Uterus (tissue), 4 donors: ENCODE data around the gene JUP. TPM values are rescaled to one million over a fixed set of nuclear protein-coding genes. Genes with fewer than 3 reads are reported as not detected.
"Not testable (repeated sequence)": the region's sequence is repeated elsewhere in the genome, so short reads cannot be mapped to it uniquely, and the experiment has no call there.

Source experiments
- DNase-seq, 2 donors: peaks; one replicate each; pipeline ENCODE4 v3.0.0-alpha.2; 2019 to 2020
- H3K27ac ChIP-seq, 2 donors: fragments of 200-600 bp; sonication (generic); 1 replicate in 1 of 2; 2 replicates in 1 of 2; pipeline ENCODE4 v1.5.1; 2016 to 2018
- H3K27me3 ChIP-seq, 2 donors: fragments of 200-600 bp; sonication (generic); one replicate each; pipeline ENCODE4 v1.5.1; 2018 to 2019; ENCODE audit warnings: control low read depth in 1 of 2
- H3K36me3 ChIP-seq, 2 donors: fragments of 200-600 bp; sonication (generic); one replicate each; pipeline ENCODE4 v1.5.1; 2019; ENCODE audit warnings: control low read depth in 1 of 2
- H3K4me1 ChIP-seq, 2 donors: fragments of 200-600 bp; sonication (generic); one replicate each; pipeline ENCODE4 v1.5.1; 2018 to 2019; ENCODE audit warnings: control low read depth in 1 of 2
- H3K4me3 ChIP-seq, 2 donors: fragments of 200-600 bp; sonication (generic); 1 replicate in 1 of 2; 2 replicates in 1 of 2; pipeline ENCODE4 v1.5.1; 2018 to 2019; ENCODE audit warnings: mild to moderate bottlenecking in 1 of 2
- H3K9me3 ChIP-seq, 2 donors: fragments of 200-600 bp; sonication (generic); one replicate each; pipeline ENCODE4 v1.5.1; 2019; ENCODE audit warnings: control low read depth in 1 of 2
- POLR2A ChIP-seq, 2 donors: fragments of 450-650 bp; IDR thresholded peaks; one replicate each; pipeline ENCODE4 v1.6.1; 2016; ENCODE audit warnings: antibody characterized with exemption in 2 of 2, mild to moderate bottlenecking in 1 of 2, moderate library complexity in 1 of 2
- intact Hi-C: fragments of 100-400 bp; cut with DNase I; formaldehyde crosslinking; loops from one replicate; pipeline ENCODE4 v1.15.1; 2023; ENCODE audit warnings: low total_unique reads
- total RNA-seq, 4 donors: library from RNA; depleted of rRNA in 3 of 4; stranded (reverse); fragments of >200 nt in 3 of 4; gene quantifications; one replicate each; pipeline versions ENCODE4 v1.1.0 to v1.2.4, GENCODE V29; 2014 to 2023
- TF ChIP-seq, protein P1 (sequence below), 4 experiments: fragments of 200-600 bp in 2 of 4; fragments of 450-650 bp in 2 of 4; sonication (generic) in 2 of 4; IDR thresholded peaks; one replicate each; pipeline ENCODE4 v1.5.1; 2016 to 2019; ENCODE audit warnings: antibody characterized with exemption in 4 of 4, mild to moderate bottlenecking in 2 of 4, moderate library complexity in 1 of 4
- donor health status: DM: yes; HTN: yes; CAD: no.

The JUP gene
- total RNA-seq, 4 donors from 2014 or later: 49.1 to 110 (median 70.0) TPM

DNA sequence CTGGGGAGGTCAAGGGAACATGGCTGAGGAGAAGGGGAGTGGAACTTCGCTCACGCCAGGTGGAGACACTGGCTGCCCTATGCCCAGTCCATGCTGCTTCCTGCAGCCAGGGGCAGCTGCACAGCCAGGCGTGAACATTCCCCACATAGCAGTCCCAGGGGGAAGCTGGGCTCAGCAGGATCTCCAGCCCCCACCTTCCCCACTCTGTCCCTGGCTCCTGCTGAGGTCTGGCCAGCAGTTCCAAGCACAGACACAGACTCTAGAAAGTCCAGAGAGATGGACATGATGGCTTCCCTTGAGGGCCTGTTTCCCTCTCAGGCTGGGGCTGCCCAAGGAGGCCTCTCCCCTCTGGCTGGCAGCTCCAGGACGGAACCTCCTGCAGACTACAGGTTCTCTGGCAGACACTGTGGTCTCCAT, 9.3 kb downstream of the JUP start:
- Histone ChIP-seq H3K36me3 (no peaks in the 10 kb centered on the region), H3K9me3 (no peaks in the 10 kb centered on the region), H3K27me3 (no peaks in the 10 kb centered on the region), H3K4me1 (peaks cover 0 to 43% of the 10 kb centered on the region in 2 donors), H3K4me3 (no peak overlapping the region), H3K27ac (peak overlapping the region; percentile 73 to 96)
- DNase-seq: peak in 1 of 2 donors; percentile 62
- intact Hi-C loops: no loop called here
- TF ChIP-seq, protein P1, sequence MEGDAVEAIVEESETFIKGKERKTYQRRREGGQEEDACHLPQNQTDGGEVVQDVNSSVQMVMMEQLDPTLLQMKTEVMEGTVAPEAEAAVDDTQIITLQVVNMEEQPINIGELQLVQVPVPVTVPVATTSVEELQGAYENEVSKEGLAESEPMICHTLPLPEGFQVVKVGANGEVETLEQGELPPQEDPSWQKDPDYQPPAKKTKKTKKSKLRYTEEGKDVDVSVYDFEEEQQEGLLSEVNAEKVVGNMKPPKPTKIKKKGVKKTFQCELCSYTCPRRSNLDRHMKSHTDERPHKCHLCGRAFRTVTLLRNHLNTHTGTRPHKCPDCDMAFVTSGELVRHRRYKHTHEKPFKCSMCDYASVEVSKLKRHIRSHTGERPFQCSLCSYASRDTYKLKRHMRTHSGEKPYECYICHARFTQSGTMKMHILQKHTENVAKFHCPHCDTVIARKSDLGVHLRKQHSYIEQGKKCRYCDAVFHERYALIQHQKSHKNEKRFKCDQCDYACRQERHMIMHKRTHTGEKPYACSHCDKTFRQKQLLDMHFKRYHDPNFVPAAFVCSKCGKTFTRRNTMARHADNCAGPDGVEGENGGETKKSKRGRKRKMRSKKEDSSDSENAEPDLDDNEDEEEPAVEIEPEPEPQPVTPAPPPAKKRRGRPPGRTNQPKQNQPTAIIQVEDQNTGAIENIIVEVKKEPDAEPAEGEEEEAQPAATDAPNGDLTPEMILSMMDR (IDR thresholded peaks at IDR 0.05): peak in 3 of 4 experiments; percentile 23 to 50 (median 44)
- no peak for TF ChIP-seq POLR2A (IDR thresholded peaks at IDR 0.05)

DNA sequence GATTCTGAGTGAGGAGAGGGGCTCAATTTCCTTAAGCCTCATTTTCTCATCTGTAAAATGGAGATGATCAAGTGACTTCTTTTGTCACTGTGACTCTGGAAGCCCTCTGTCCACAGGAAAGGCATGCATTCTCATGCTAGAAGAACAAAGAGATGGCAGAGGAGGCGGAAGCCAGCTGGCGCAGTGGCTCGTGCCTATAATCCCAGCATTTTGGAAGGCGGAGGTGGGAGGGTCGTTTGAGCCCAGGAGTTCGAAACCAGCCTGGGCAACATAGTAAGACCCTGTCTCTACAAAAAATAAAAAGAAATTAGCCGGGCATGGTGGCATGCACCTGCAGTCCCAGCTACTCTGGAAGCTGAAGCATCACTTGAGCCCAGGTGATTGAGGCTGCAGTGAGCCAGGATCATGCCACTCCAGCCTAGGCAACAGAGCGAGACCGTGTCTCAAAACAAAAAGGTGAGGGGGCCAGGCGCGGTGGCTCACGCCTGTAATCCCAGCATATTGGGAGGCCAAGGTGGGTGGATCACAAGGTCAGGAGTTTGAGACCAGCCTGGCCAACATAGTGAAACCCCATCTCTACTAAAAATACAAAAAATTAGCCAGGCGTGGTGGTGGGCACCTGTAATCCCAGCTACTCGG, 10.1 kb downstream of the JUP start:
- H3K9me3 ChIP-seq, intact Hi-C loops, DNase-seq, H3K36me3 ChIP-seq, H3K4me3 ChIP-seq, H3K27me3 ChIP-seq: not testable (repeated sequence)
- H3K27ac ChIP-seq: peak overlapping the region; percentile 73 to 96
- peaks cover 0 to 43% of the 10 kb centered on the region in 2 donors for H3K4me1 ChIP-seq

DNA sequence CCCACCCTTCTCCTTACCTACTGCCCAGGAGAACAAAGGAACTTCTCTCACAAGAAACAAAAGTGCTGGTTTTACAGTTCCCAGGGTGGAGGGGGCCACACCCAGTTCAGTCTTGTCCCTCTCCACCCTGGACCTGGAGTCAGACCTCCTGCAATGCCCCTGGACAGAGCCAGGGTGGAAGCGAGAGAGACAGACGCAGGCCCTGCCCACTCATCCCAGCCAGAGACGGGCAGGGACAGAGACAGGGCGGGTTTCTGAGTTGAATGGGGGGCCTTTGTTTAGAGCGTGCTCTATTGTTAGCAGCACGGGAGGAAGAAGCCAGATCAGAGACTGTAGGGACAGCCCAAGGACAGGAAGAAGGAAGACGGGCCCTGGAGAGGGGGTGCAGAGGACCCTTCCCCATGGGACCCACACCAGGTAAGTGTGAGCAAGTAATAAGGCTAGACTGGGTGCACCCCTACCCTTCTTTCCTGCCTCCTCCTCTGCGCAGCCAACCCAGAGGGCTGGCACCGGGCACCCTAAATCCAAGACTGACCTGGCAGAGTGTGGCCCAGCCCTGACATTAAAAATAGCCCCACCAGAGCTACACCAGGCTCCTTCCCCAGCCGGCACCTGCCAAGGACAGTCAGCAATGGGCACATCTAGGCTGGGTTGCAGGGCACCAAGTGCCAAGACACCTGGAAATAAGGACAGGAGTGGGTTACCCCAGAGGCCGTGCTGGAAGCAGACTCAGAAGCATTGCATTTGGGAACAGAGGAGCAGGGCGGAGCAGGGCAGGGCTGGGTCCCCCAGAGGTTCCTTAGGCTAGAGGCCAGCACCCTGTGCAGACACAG, 10.9 kb downstream of the JUP start:
- no peaks in the 10 kb centered on the region for H3K27me3 ChIP-seq
- no peaks in the 10 kb centered on the region for H3K36me3 ChIP-seq
- no peak for DNase-seq
- intact Hi-C loops: no loop called here
- H3K4me3 ChIP-seq: no peak overlapping the region
- H3K27ac ChIP-seq: peak overlapping the region; percentile 73 to 96
- no peaks in the 10 kb centered on the region for H3K9me3 ChIP-seq
- peaks cover 0 to 43% of the 10 kb centered on the region in 2 donors for H3K4me1 ChIP-seq
- no peak for TF ChIP-seq POLR2A (IDR thresholded peaks at IDR 0.05)
- TF ChIP-seq, protein P1 (IDR thresholded peaks at IDR 0.05): no peak

DNA sequence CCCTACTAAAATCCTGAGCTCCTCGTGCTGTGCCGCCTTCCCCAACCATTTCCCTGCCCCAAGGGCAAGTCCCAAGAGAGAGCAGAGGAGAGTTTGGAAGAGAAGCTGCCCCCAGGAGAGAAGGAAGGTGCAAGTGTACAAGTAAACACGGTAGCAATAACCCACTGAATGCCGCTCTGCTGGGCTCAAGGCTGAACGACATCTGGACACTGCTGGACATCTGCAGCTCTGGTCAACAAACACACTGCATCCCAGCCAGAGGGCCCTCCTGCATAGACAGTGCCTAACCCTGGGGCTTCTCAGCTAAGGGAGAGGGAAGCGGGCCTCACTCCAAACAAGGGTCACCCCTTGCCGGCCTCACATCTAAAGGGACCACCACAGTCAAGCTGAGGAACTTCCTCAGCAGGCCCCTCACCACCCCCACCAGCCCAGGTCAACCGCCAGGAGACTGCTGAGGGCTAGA, 12.7 kb downstream of the JUP start:
- Histone ChIP-seq H3K27ac (peak overlapping the region; percentile 53 to 71), H3K9me3 (no peaks in the 10 kb centered on the region), H3K4me1 (peaks cover 0 to 43% of the 10 kb centered on the region in 2 donors), H3K27me3 (no peaks in the 10 kb centered on the region), H3K4me3 (no peak overlapping the region), H3K36me3 (no peaks in the 10 kb centered on the region)
- no peak for DNase-seq
- intact Hi-C loops: no loop called here
- TF ChIP-seq, protein P1 (IDR thresholded peaks at IDR 0.05): no peak
- no peak for TF ChIP-seq POLR2A (IDR thresholded peaks at IDR 0.05)

DNA sequence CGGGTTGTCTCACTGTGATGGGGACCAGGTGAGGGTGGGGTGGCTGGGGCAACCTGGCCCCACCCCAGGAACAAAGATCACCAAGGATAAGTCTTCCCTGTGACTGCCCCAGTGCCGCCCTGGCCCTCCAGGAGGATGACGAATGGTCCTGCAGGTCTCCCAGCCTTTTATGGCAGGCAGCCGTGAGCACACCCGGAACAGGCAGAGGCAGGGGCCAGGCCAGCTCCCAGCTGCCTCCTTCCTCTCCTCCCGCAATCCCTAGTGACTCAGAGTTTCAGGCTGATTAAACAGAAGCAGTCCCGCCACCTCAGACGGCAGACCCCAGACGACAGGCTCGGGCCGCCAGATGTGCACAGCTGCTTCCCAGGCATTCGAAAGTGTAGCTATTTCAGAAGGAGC, 13.3 kb downstream of the JUP start:
- no peaks in the 10 kb centered on the region for H3K36me3 ChIP-seq
- DNase-seq: peak; percentile 69 to 73
- no peaks in the 10 kb centered on the region for H3K27me3 ChIP-seq
- H3K27ac ChIP-seq: peak overlapping the region; percentile 53 to 71
- intact Hi-C loops: no loop called here
- no peak for TF ChIP-seq POLR2A (IDR thresholded peaks at IDR 0.05)
- TF ChIP-seq, protein P1 (IDR thresholded peaks at IDR 0.05): no peak
- H3K4me3 ChIP-seq: no peak overlapping the region
- peaks cover 0 to 42% of the 10 kb centered on the region in 2 donors for H3K4me1 ChIP-seq
- no peaks in the 10 kb centered on the region for H3K9me3 ChIP-seq
